Mesodermal cell (in vitro differentiated cells): ENCODE measurements around the gene ITGB2.

Experiments used
- H3K27ac ChIP-seq: 2 replicates; pipeline ENCODE4 v1.7.0; 2013; ENCODE audit warnings: mild to moderate bottlenecking, low read depth, low read length, moderate library complexity; ENCODE audit not compliant: severe bottlenecking
- H3K36me3 ChIP-seq: 2 replicates; pipeline ENCODE4 v1.7.1; 2013; ENCODE audit warnings: mild to moderate bottlenecking, low read length, moderate library complexity; ENCODE audit not compliant: control insufficient read depth, insufficient read depth
- H3K4me1 ChIP-seq: one replicate; pipeline ENCODE4 v1.7.1; 2013; ENCODE audit warnings: mild to moderate bottlenecking, low read length; ENCODE audit not compliant: insufficient read depth, control insufficient read depth, poor library complexity, severe bottlenecking
- H3K4me3 ChIP-seq: 2 replicates; pipeline ENCODE4 v1.7.0; 2013; ENCODE audit warnings: low read length, control low read depth, mild to moderate bottlenecking; ENCODE audit not compliant: insufficient read depth, poor library complexity, severe bottlenecking; ENCODE audit errors: extremely low read depth
- H3K9me3 ChIP-seq: 2 replicates; pipeline ENCODE4 v1.7.1; 2013; ENCODE audit warnings: mild to moderate bottlenecking, low read length, moderate library complexity; ENCODE audit not compliant: control insufficient read depth
- WGBS, 2 experiments: methylation state at CpG; one replicate each; pipeline ENCODE4 v1.1.5; 2013; ENCODE audit warnings: missing lambda C conversion rate in 2 of 2; ENCODE audit not compliant: insufficient coverage in 2 of 2; 5-methylcytosine and 5-hydroxymethylcytosine counted together

ITGB2 gene

GRCh38 chr21:44836666-44837471 is 83.8 kb downstream of the ITGB2 start:
- Histone ChIP-seq H3K36me3 (no peaks in the 10 kb centered on the region), H3K9me3 (no peaks in the 10 kb centered on the region), H3K4me3 (no peak overlapping the region), H3K4me1 (peaks cover 5% of the 10 kb centered on the region), H3K27ac (no peak overlapping the region)
- WGBS, 2 experiments, result 89 to 90% methylated on average over 35 to 36 of the region's 37 CpGs

DNA sequence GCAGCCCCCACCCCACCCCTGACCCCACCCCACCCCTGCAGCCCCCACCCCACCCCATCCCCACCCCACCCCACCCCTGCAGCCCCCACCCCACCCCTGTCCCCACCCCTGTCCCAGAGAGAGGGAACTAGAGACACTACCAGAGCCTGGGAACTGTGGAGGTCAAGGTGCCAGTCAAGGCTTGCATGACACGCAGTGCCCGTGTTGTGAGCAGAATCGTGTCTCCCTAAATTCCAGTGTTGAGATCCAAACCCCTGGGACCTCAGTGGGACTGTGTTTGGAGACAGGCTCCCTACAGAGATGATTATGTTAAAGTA is 84.4 kb downstream of the ITGB2 start:
- H3K9me3 ChIP-seq, result no peaks in the 10 kb centered on the region
- WGBS, 2 experiments, result 83 to 100% methylated on average over 2 to 3 of the region's 3 CpGs

More for the DNA sequence above, 84.4 kb downstream of the ITGB2 start:
- Histone ChIP-seq H3K27ac (no peak overlapping the region), H3K4me3 (no peak overlapping the region), H3K4me1 (peaks cover 5% of the 10 kb centered on the region), H3K36me3 (no peaks in the 10 kb centered on the region)
